ENCODE measurements around the gene SLC2A1. TPM values are rescaled to one million over a fixed set of nuclear protein-coding genes. Genes with fewer than 3 reads are reported as not detected.

The SLC2A1 gene
- total RNA-seq, 6 experiments from 2014 or later, result 89.7 to 174 (median 105) TPM

- Mint-ChIP-seq H3K27ac (no peak overlapping the region), H3K36me3 (ENCODE audit: low read depth) (no peaks in the 10 kb centered on the region), H3K4me3 (no peak overlapping the region), H3K27me3 (ENCODE audit: insufficient read depth) (peaks cover 1% of the 10 kb centered on the region; the same call in 1 of the 2 replicates), H3K4me1 (ENCODE audit: low read depth) (peaks cover 17% of the 10 kb centered on the region), H3K9me3 (no peaks in the 10 kb centered on the region)
- DNase-seq, result no peak
- TF ChIP-seq CTCF (IDR thresholded peaks at IDR 0.05), result no peak
Observed at GRCh38 chr1:42996384-42996970, 37.8 kb upstream of the SLC2A1 start.

- H3K27ac Mint-ChIP-seq, result no peak overlapping the region
- no peaks in the 10 kb centered on the region for H3K9me3 Mint-ChIP-seq
- no peak for TF ChIP-seq CTCF (IDR thresholded peaks at IDR 0.05)
- no peak overlapping the region for H3K4me3 Mint-ChIP-seq
- no peaks in the 10 kb centered on the region for H3K36me3 Mint-ChIP-seq (ENCODE audit: low read depth)
- H3K4me1 Mint-ChIP-seq (ENCODE audit: low read depth), result peaks cover 7% of the 10 kb centered on the region
- no peak for DNase-seq
- H3K27me3 Mint-ChIP-seq (ENCODE audit: insufficient read depth), result peaks cover 1% of the 10 kb centered on the region
Observed at GRCh38 chr1:42993502-42994136, 35.0 kb upstream of the SLC2A1 start.

GRCh38 chr1:42992054-42992571, 33.4 kb upstream of the SLC2A1 start:
- Mint-ChIP-seq H3K9me3 (no peaks in the 10 kb centered on the region), H3K36me3 (ENCODE audit: low read depth) (no peaks in the 10 kb centered on the region), H3K27ac (no peak overlapping the region), H3K4me3 (no peak overlapping the region), H3K27me3 (ENCODE audit: insufficient read depth) (peaks cover 1% of the 10 kb centered on the region), H3K4me1 (ENCODE audit: low read depth) (no peaks in the 10 kb centered on the region)
- no peak for TF ChIP-seq CTCF (IDR thresholded peaks at IDR 0.05)
- no peak for DNase-seq

GRCh38 chr1:42990757-42991346, 32.2 kb upstream of the SLC2A1 start:
- H3K36me3 Mint-ChIP-seq (ENCODE audit: low read depth), result no peaks in the 10 kb centered on the region
- no peak for TF ChIP-seq CTCF (IDR thresholded peaks at IDR 0.05)
- H3K9me3 Mint-ChIP-seq, result no peaks in the 10 kb centered on the region
- H3K27me3 Mint-ChIP-seq (ENCODE audit: insufficient read depth), result peaks cover 1% of the 10 kb centered on the region
- H3K4me3 Mint-ChIP-seq, result no peak overlapping the region
- DNase-seq, result no peak
- no peaks in the 10 kb centered on the region for H3K4me1 Mint-ChIP-seq (ENCODE audit: low read depth)
- H3K27ac Mint-ChIP-seq, result no peak overlapping the region

- Mint-ChIP-seq H3K4me1 (ENCODE audit: low read depth) (peaks cover 15% of the 10 kb centered on the region), H3K36me3 (ENCODE audit: low read depth) (no peaks in the 10 kb centered on the region), H3K4me3 (no peak overlapping the region), H3K27me3 (ENCODE audit: insufficient read depth) (peaks cover 2% of the 10 kb centered on the region; the same call in 1 of the 2 replicates), H3K9me3 (no peaks in the 10 kb centered on the region), H3K27ac (no peak overlapping the region)
- no peak for TF ChIP-seq CTCF (IDR thresholded peaks at IDR 0.05)
- no peak for DNase-seq
Observed at GRCh38 chr1:42983693-42984092, 25.0 kb upstream of the SLC2A1 start.

Measured in HFFc6 (cell line).